Measurements from ENCODE around the gene RSRC1. TPM values are rescaled to one million over a fixed set of nuclear protein-coding genes. Genes with fewer than 3 reads are reported as not detected.
A peak's percentile ranks its signal among the peaks of the same experiment; 100 is the strongest.

Gene RSRC1
- total and polyA plus RNA-seq, 11 donors: 9.5 to 24.9 (median 21.3) TPM

DNA sequence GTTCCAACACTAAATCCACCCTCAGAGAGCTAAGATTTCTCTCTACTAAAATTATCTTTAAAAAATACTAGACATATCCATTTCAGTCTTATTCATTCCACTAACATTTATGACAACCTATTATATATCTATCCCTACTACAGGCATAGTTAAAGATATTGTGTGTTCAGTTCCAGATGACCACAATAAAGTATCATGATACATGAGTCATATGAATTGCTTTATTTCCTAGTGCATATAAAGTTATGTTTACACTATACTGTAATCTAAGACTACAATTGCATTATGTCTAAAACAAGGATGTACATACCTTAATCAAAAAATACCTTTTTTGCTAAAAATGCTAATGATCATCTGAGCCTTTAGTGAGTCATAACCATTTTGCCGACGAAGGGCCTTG, 23.1 kb upstream of the RSRC1 start:
- DNase-seq (no peak), ATAC-seq (no peak)
- intact Hi-C loops (cut with DNase I): no loop called here
- 91 to 100% (median 96%) methylated on average over 2 of the region's 2 CpGs for WGBS, 4 donors
- H3K27ac ChIP-seq: no peak overlapping the region
- H3K9me3 ChIP-seq: no peaks in the 10 kb centered on the region
- no peaks in the 10 kb centered on the region for H3K36me3 ChIP-seq
- no peak overlapping the region for H3K4me3 ChIP-seq
- H3K4me1 ChIP-seq: no peaks in the 10 kb centered on the region
- peaks cover 0 to 87% (median 21%) of the 10 kb centered on the region in 9 donors for H3K27me3 ChIP-seq
- no peak for TF ChIP-seq POLR2A (IDR thresholded peaks at IDR 0.05)
- TF ChIP-seq, protein P1, sequence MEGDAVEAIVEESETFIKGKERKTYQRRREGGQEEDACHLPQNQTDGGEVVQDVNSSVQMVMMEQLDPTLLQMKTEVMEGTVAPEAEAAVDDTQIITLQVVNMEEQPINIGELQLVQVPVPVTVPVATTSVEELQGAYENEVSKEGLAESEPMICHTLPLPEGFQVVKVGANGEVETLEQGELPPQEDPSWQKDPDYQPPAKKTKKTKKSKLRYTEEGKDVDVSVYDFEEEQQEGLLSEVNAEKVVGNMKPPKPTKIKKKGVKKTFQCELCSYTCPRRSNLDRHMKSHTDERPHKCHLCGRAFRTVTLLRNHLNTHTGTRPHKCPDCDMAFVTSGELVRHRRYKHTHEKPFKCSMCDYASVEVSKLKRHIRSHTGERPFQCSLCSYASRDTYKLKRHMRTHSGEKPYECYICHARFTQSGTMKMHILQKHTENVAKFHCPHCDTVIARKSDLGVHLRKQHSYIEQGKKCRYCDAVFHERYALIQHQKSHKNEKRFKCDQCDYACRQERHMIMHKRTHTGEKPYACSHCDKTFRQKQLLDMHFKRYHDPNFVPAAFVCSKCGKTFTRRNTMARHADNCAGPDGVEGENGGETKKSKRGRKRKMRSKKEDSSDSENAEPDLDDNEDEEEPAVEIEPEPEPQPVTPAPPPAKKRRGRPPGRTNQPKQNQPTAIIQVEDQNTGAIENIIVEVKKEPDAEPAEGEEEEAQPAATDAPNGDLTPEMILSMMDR (IDR thresholded peaks at IDR 0.05): no peak

DNA sequence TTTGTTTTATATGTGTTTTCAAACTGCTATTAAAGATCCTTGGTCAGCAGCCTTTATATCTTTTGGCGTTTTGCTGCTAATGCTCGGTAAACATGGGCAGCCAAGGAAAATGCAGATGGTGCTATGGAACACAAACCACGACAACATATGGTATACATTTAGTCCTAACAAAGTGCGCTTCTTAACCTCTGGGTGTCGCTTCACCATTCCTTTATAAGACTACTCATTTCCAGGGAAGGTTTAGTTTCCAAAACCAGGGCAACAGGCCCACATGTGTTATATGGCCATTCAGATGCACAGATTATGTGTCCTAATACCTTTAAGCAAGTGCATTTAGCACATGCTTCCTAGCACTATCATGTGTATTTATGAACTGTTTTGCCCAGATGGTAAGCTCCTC, 18.4 kb upstream of the RSRC1 start:
- intact Hi-C loops (cut with DNase I): loop anchor here in 4 of 10 donors (10.0 kb wide), 1 partner anchor 343 kb away; no protein-coding TSS in a partner anchor
- Histone ChIP-seq H3K4me3 (no peak overlapping the region), H3K27ac (no peak overlapping the region), H3K9me3 (peaks cover 0 to 6% (median 0%) of the 10 kb centered on the region in 12 donors), H3K4me1 (peaks cover 0 to 11% (median 0%) of the 10 kb centered on the region in 12 donors), H3K27me3 (peaks cover 24 to 97% (median 60%) of the 10 kb centered on the region in 9 donors), H3K36me3 (no peaks in the 10 kb centered on the region)
- no peak for DNase-seq
- no peak for ATAC-seq
- TF ChIP-seq, protein P1 (IDR thresholded peaks at IDR 0.05): peak in 3 of 12 donors; percentile 10 to 15 (median 10)
- no peak for TF ChIP-seq POLR2A (IDR thresholded peaks at IDR 0.05)
- WGBS, 4 donors: 24 to 33% (median 29%) methylated on average over 5 of the region's 5 CpGs

GRCh38 chr3:158093526-158093925, 16.4 kb upstream of the RSRC1 start:
- H3K27me3 ChIP-seq: peaks cover 43 to 98% (median 78%) of the 10 kb centered on the region in 9 donors
- H3K4me1 ChIP-seq: peaks cover 0 to 21% (median 7%) of the 10 kb centered on the region in 12 donors
- no peak overlapping the region for H3K4me3 ChIP-seq
- no peaks in the 10 kb centered on the region for H3K36me3 ChIP-seq
- TF ChIP-seq, protein P1 (IDR thresholded peaks at IDR 0.05): no peak
- TF ChIP-seq POLR2A (IDR thresholded peaks at IDR 0.05): no peak
- intact Hi-C loops (cut with DNase I): loop anchor here in 4 of 10 donors (10.0 kb wide), 1 partner anchor 341 kb away; no protein-coding TSS in a partner anchor
- peaks cover 0 to 6% (median 0%) of the 10 kb centered on the region in 12 donors for H3K9me3 ChIP-seq
- ATAC-seq: no peak
- no peak for DNase-seq
- 86 to 94% (median 92%) methylated on average over 2 of the region's 2 CpGs for WGBS, 4 donors
- no peak overlapping the region for H3K27ac ChIP-seq

GRCh38 chr3:158094235-158095110, 15.4 kb upstream of the RSRC1 start:
- Histone ChIP-seq H3K4me3 (peak overlapping the region in 1 of 12 donors; percentile 19), H3K4me1 (peaks cover 0 to 23% (median 7%) of the 10 kb centered on the region in 12 donors), H3K36me3 (no peaks in the 10 kb centered on the region), H3K9me3 (peaks cover 0 to 6% (median 0%) of the 10 kb centered on the region in 12 donors), H3K27me3 (peaks cover 46 to 98% (median 84%) of the 10 kb centered on the region in 9 donors), H3K27ac (no peak overlapping the region)
- TF ChIP-seq, protein P1 (IDR thresholded peaks at IDR 0.05): no peak
- TF ChIP-seq POLR2A (IDR thresholded peaks at IDR 0.05): no peak
- WGBS, 4 donors: 15 to 24% (median 21%) methylated on average over 58 to 66 of the region's 66 CpGs
- ATAC-seq (peak in 1 of 4 donors; percentile 33), DNase-seq (peak in 2 of 5 donors; percentile 21 to 60)
- intact Hi-C loops (cut with DNase I): loop anchor here in 4 of 10 donors (10.0 kb wide), 1 partner anchor 340 kb away; no protein-coding TSS in a partner anchor
